Ramos (cell line): ENCODE results near the gene CLSTN2.

Experiments used
- in situ Hi-C: fragments of 300-500 bp; cut with MboI; formaldehyde crosslinking; loops from one replicate; pipeline ENCODE4 v1.14.3; 2022; ENCODE audit warnings: low sequenced_read_pairs; ENCODE audit not compliant: unreplicated experiment

Gene CLSTN2

DNA sequence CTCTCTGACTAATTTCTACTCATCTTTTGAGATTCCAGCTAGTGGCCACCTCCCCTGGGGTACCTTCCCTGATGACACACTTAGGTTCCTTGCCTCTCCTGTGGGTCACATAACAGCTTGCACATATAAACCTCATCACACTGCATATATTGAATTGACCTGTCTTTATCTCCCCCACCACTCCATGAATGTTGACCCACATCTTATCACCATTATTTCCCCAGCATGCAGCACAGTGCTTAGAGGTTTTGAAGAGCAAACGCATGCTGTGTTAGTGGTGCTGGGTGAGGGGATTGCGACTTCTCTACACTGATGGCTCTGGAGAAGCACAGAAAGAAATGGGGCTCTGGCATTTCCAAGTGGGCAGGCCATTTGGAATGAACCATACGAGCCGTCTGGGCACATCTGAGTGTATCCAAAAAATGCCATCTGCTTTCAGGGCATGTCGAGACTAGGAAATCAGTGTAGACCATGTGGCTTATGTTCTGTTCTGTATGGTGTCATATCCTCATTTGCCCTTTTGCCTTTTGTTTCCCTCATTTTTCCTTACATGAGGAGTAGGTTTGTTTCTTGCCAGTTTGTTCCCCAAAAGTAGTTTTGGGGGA is 409.7 kb downstream of the CLSTN2 start:
- in situ Hi-C loops, result no loop called here

DNA sequence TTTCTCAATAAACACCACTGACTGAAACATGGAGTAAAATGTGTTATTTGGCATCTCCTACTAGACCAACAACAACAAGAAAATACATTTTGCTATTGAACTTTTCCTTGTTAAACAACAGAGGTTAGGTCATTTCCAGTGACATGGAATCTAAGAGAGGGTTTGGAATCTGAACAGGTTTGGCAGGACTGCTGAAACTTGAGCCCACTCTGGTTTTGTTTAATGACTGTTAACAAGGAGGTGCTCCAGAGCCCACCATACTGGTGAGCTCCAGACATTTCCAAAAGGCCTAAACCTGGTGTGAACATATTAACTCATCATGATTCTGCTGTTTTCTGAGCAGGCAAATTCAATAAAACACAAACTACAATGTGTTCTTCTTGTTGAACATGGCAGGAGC is 412.2 kb downstream of the CLSTN2 start:
- in situ Hi-C loops, result no loop called here

DNA sequence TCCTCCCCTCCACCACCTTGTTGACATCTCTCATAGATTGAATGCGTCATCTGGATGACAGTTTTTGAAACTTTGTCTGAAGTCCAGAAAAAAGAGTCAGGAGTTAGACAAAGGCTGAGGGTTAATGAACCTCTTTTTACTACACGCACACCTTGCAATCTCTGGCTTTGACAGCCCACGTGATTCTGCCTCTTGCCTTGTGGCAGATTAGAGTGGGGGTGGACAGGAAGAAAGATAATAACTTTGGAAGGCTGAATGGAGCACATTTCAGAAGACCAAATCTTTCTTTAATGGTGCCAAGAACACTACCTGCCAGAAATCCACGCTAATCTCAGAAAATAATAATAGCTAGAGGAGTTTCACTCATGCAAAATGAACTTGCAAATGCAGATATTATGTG is 415.0 kb downstream of the CLSTN2 start:
- in situ Hi-C loops, result no loop called here

DNA sequence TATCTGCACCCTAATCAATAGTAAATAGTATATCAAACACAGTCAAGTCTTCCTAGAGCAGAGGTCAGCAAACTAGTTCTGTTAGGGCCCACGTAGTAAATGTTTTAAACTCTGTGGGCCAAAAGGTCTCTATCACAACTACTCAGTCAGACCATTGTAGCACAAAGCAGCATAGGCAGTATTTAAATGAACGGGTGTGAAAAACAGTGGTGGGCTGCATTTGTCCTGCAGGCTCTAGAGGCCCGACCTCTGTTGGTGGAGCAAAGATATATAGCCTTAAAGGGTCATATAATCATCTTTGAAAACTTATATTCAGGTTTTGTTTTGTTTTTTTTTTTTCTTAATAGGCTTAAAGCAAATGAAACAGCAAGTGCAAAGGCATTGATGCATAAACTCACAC is 416.5 kb downstream of the CLSTN2 start:
- in situ Hi-C loops, result no loop called here

DNA sequence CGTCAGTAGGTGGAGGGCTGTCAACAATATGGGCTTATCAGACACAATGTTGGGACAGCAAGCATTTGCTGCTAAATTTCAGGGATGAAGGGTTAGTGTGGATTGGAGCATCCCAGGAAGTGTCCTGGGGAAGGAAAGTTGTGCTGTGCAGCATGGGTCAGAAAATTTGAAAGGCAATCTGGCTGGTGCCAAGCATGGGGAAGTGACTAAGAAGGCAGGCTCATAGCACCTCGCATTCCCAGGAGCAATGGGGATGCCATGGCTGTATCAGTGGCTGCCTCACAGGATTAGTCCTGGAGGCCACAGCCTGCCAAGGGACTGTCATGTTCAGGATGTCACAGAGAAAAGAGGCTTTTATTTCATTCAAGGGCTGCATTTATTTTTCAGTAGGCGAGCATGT is 420.5 kb downstream of the CLSTN2 start:
- in situ Hi-C loops, result no loop called here

DNA sequence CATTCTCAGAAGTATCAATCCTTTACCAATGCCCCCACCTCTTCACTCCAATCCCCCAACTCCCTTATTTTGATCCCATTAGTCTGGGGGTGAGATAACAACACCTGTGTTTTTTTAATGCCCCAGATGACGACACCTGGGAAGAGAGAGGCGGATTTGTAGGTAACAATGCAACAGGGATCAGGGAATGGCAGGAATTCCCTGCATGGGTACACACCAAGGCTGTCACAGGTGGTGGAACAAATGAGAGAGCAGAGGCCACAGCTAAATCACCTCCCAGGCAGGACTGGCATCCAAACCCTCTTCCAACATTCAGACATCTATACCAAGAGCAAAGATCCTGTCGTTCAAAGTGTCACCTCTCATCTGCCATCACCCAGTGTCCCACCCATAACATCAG is 423.7 kb downstream of the CLSTN2 start:
- in situ Hi-C loops, result no loop called here

DNA sequence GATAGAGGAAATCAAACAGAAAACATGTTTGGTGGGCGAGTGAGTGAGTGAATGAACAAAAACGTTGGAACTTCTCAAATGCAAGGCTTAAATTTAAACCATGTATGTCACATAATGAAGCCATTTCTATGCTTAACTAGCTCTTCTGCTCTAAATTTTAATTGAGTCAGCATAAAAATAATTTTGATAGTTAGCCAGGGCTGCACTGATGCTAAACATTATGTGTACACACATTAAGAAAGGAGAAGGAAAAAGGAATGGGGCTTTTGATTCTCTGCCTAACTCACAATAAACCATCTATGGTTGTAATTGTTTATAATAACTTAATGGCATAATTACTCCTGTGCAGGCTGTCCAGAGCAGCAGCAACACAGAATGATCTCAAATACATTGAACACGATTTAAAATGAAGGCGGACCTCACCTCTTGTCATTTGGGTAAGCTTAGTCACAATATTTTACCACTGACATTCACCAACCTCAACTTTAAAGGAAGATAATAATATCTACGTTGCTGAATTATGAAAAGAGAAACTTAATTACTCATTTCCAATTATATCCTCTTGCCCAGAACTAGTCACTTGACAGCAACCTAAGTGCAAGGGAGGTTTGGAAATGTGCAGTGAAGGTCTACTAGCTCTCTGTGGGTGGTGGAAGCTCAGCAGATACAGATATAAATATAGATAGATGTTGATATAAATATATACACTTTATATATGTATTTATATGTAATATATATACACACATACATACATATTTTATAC is 424.4 kb downstream of the CLSTN2 start:
- in situ Hi-C loops, result no loop called here

DNA sequence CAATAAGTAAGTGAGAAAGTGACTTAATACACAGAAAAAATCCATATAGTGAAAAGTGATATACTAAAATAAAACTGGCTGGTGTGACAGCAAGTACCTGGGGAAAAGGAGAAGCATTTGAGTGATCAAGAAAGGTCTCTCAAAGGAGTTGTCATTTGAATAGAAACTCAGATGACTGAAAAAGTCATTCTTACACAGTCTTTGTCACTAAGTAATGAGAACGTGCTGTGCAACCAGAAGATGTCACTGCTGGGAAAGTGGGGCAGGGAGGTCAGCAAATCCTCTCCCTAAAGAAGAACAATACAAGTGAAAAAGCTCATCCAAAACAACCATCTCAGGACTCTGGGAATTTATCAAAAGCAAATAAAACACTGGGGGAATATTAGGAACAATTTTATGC is 425.3 kb downstream of the CLSTN2 start:
- in situ Hi-C loops, result no loop called here

DNA sequence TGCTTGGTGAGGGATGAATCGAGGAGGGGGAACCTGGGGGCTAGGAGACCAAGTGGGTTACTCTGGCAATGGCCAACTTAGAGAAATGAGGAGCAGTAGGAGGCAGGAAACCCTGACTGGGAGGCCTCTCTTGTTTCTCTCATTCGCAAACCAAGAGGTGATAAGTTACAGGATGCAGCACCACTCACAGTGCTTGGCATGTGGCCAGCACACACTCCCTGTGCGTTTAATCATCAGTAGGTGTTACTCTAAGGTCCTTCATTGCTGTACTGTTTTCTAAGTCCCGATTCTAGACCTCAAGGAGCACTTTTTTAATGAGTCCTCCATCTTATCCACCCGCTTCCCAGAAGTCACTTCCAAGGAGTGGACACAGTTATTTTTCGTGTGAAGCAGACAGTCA is 428.8 kb downstream of the CLSTN2 start:
- in situ Hi-C loops, result no loop called here

DNA sequence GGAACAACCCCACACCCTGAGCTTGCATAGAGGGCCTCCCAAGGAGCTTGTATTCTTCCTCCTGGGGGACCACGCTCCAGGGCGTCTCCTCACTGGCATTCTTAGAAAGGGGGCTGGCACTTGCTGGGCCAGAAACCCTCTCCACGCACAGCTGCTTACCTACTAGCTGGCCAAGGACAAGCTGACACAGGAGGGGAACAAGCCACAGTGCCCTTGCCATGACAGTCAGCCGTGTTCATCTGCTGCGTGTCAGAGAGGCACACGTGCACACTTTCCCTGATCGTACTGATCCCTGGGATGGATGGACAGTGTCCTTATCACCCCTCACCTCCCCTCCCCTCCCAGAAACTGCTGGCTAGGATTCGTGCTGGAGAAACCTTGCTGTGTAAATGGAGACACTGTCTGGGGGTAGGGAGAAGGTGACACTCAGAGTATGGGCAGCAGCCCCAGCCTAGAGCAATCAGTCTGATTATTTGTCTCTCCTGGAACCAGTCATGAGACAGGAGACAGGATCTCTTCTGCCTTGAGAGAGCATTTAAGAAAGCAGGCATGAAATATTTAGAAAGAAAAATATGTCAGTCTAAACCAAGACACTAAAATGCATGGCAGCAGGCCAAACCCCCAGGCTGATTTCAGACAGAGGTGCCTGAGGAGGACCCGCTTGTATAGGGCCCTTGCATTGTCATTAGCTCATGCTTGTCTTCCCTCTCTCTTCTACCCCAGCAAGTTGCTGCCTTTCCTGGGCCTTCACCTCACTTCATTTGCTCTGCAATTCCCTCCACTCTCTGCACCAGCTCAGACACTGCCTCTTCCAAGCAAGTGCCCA is 431.1 kb downstream of the CLSTN2 start:
- in situ Hi-C loops, result no loop called here

DNA sequence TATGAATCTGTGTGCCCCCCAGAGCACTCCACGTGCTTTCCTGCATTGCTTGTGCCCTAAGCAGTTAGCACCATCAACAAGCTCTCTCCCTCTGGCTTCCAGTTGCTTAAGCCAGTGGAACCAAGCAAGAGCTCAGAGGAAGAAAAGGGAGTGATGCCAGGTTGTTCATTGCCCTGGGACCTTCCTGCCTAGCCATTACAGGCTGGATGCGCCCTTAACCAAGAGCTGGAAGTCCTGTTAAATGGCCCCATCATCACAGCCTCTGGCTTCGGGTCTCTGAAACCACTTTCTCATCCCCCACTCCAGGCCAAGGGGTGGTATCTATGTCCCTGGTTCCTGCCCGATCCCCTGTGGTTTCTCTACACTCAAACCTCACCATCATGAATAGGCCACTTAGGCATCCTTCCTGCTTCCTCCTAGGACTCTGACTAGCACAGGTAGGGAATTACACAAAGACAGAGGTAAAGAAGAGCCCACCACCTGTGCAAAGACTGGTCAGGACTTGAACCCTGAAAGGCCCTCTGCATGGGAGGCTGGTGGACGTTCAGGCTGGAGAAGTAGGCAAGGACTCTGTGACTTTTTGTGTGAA is 433.3 kb downstream of the CLSTN2 start:
- in situ Hi-C loops, result no loop called here

DNA sequence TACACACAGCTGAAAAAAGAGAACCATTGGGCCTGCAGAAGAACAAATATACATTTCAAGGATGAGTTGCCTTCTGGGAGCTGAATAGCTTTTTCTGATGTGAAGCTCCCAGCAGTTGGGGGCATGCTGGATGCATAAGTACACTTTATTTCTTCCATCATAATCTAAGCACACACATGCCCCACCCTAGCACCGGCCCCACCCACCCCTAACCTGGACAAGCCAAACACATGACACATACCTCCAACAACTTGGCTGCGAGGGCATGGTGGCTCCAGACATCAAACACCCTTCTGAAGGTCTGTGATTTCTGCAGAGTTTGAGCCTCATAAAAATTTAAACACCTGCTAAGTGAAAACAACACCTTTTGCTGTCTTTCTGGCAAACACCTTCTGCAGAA is 435.7 kb downstream of the CLSTN2 start:
- in situ Hi-C loops, result no loop called here

DNA sequence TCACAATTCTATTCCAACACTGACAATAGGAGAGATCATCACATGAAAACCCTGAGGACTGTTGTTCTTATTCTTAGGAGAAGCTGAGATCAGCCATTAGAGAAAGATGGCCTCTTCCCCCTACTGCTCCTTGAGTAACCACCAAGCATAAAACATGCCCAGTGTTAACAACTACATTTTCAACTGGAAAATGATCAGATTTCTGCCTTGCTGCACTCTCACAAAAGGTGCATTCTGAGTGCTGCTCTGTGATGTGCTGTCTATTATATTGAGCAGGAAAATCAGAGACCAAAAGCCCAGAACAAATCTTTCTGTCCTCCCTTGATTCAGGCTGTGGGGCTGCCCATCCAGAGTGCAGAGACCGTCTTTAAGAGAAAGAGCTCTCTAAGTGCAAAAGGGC is 438.2 kb downstream of the CLSTN2 start:
- in situ Hi-C loops, result no loop called here

DNA sequence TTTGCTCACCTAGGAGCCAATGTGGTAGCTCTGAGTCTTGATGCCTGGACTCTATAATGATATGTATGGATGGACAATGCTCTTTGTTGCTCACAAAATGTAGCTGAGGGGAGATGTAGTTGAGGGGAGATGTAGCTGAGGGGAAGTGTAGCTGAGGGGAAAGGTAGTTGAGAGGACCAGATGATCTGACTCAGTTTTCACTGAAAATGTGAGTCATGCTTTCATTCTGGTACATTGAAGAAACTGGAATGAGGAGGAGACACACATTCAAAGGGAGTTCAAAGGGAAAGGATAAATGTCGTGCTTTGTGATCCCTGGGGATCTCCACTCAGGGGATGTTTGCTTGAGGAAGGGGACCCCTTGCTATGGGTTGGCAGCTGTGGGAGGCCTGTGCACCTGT is 440.0 kb downstream of the CLSTN2 start:
- in situ Hi-C loops, result no loop called here

DNA sequence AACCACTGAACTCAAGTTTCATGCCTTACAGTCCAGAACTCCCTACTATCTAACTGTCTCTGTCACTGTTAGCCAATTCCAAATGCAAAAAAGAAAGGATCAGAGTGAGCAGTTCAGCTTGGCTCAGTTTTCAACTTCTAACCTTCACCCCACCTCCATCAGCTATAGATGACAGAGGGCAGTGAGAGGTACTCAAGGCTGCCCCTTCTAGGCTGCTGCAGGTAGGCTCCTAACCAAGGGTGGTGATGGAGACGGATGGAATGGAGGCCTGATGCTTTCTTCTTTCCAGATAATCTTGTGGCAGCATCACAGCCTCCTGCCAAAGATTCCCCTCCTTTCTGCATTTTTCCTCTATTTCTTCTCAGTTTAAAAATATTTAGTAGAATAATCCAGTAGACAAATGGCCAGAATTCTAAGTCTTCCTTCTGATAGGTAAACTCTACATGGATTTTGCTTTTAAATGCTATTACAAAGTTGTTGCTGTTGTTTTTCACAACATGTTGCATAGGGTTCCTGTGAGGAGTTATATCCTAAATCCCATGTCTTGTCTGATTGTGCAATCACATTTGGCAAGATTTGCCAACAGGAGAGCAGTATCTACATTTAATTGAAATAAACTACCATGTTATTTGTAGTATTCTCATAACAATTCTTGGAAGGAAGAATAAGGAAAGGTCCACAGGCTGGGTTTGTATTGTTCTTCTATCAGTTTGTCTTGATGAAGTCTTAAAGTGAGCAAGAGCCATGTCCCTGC is 441.3 kb downstream of the CLSTN2 start:
- in situ Hi-C loops, result no loop called here

DNA sequence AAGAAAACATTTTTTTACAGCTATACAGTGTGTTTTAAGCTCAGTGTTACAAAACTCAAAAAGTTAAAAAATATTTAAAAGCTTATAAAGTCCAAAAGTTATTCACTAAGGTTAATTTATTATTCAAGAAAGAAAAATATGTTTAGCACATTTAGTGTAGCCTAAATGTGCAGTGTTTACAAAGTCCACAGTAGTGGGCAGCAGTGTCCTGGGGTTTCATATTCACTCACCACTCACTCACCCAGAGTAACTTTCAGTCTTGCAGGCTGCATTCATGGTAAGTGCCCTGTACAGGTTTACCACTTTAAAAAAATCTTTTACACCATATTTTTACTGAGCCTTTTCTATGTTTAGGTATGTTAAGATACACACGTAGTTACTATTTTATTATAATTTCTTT is 442.7 kb downstream of the CLSTN2 start:
- in situ Hi-C loops, result no loop called here

DNA sequence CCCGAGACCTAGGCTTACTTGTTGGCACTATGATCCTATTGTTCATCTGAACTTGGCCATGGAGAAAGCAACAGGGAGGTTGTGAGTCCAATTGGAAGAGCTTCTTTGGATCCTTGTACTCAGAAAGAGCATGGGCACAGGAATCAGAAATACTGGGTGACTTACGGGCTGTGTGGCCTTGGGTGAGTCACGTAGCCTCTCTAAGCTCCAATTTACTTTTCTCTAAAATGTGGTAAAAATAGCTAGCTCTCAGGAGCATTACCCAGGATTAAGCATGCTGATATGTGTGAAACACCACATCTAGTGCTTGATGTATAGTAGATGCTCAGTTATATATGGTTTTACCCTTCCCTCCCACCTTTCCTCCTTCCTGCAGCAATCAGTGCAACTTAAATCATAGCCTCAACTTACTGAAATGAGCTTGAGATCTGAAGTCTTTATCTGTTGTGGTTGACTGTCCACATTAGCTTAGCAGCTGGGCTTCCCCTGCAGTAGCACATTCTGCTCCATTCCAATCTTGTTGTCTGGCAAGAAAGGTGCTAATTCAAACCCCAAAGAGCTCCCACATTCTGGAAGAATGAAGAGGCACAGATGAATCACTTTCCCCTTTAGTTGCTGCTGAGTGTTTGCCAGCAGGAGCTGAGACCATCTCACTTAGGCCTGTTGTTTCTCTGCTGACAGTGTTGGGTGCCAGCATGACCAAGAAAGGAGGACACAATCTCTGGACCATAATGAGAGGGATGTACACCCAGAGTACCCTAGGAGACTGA is 443.8 kb downstream of the CLSTN2 start:
- in situ Hi-C loops, result no loop called here

DNA sequence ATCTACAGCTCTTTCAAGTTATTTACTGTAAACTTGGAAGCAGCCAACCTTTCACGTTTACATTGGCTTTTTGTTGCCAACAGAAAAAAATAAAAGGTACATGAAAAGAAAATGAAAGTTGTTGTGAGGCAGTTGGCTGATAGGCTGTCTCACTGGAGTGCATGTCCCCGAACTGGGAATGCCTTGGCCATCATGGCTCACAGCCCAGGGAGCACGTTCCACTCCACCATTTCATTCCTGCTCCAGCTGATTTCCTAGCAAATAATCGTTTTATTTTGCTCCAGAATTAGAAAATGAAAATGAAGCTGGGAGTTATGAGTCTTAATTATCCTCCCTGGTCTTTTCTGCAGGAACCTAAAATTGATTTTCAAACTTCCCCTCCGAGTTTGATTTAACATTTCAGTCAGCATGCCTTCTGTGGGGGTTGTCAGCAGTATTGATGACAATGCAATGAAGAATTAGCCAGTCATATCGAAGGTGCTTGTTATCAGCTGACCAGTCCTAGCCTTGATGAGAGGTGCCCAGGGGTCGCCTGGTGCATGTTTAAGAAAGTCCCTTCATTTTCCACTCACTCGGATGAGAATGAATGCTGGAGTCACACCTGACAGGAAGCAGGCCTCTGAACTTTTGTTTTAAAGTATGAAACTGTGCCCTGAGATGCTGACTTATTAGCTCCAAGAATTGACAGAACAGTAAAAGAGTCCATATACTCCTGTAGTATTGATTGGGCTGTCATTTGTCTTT is 449.2 kb downstream of the CLSTN2 start:
- in situ Hi-C loops, result no loop called here

DNA sequence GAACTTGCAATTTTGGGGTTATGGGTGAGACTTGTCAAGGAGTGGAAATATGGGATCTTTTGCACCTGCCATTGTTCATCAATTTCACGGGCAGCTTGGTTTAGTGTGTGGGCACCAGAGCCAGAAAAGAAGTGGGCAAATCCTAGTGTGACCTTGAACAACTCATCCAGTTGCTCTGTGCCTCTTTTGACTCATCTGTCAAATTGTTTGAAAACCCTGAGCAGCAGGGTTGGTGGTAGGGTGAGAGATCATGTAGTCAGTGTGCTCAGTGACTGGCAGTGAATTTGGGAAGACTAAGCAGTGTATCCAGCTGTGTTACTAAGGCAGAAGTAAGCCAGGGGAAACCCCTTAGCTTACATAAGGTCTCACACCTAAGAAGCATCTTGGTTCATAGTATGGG is 449.9 kb downstream of the CLSTN2 start:
- in situ Hi-C loops, result no loop called here
